ENCODE measurements around the gene PASK.
"Not testable (repeated sequence)": the region's sequence is repeated elsewhere in the genome, so short reads cannot be mapped to it uniquely, and the experiment has no call there.

The PASK gene

GRCh38 chr2:241099246-241099645 lies 50.0 kb downstream of the PASK start:
- FAIRE-seq: no peak

GRCh38 chr2:241096979-241097378 lies 52.3 kb downstream of the PASK start:
- FAIRE-seq: no peak

- no peak for FAIRE-seq
Observed at GRCh38 chr2:241095594-241096290, 53.5 kb downstream of the PASK start.

GRCh38 chr2:241094924-241095420 lies 54.3 kb downstream of the PASK start:
- no peak for FAIRE-seq

- FAIRE-seq: no peak
Observed at GRCh38 chr2:241094172-241094571, 55.1 kb downstream of the PASK start.

- not testable (repeated sequence) for FAIRE-seq
Observed at GRCh38 chr2:241093133-241093781, 56.0 kb downstream of the PASK start.

GRCh38 chr2:241092677-241093076 lies 56.6 kb downstream of the PASK start:
- no peak for FAIRE-seq

- FAIRE-seq: no peak
Observed at GRCh38 chr2:241091734-241092445, 57.4 kb downstream of the PASK start.

- FAIRE-seq: no peak
Observed at GRCh38 chr2:241091201-241091600, 58.1 kb downstream of the PASK start.

GRCh38 chr2:241088791-241089732 lies 60.2 kb downstream of the PASK start:
- FAIRE-seq: no peak

GRCh38 chr2:241088376-241088775 lies 60.9 kb downstream of the PASK start:
- FAIRE-seq: no peak

- FAIRE-seq: no peak
Observed at GRCh38 chr2:241087420-241088268, 61.6 kb downstream of the PASK start.

GRCh38 chr2:241084856-241085444 lies 64.3 kb downstream of the PASK start:
- FAIRE-seq: no peak

- FAIRE-seq: no peak
Observed at GRCh38 chr2:241083091-241083415, 66.2 kb downstream of the PASK start.

GRCh38 chr2:241082341-241083090 lies 66.8 kb downstream of the PASK start:
- FAIRE-seq: no peak

GRCh38 chr2:241081643-241082340 lies 67.5 kb downstream of the PASK start:
- no peak for FAIRE-seq

- FAIRE-seq: no peak
Observed at GRCh38 chr2:241081190-241081642, 68.1 kb downstream of the PASK start.

GRCh38 chr2:241080405-241081189 lies 68.7 kb downstream of the PASK start:
- FAIRE-seq: no peak
